Mesenchymal stem cell (in vitro differentiated cells and primary cell): Measurements from ENCODE around the gene CLCN3.
"Not testable (repeated sequence)": the region's sequence is repeated elsewhere in the genome, so short reads cannot be mapped to it uniquely, and the experiment has no call there.

Experiments
- DNase-seq: peaks from one replicate; pipeline ENCODE4 v3.0.0-alpha.2; 2013
- H2AFZ ChIP-seq: one replicate; pipeline ENCODE4 v1.6.1; 2013; ENCODE audit warnings: low read depth, mild to moderate bottlenecking, control low read depth, inconsistent platforms, low read length, moderate library complexity
- H2AK5ac ChIP-seq: 2 replicates; pipeline ENCODE4 v1.6.1; 2013; ENCODE audit warnings: low read length, moderate library complexity, mild to moderate bottlenecking, inconsistent platforms; ENCODE audit not compliant: severe bottlenecking
- H2BK120ac ChIP-seq: one replicate; pipeline ENCODE4 v1.6.1; 2013; ENCODE audit warnings: low read depth, mild to moderate bottlenecking, inconsistent platforms, low read length, moderate library complexity
- H2BK12ac ChIP-seq, 2 experiments: one replicate each; pipeline ENCODE4 v1.6.1; 2013; ENCODE audit warnings: inconsistent platforms in 2 of 2, low read length in 2 of 2, mild to moderate bottlenecking in 2 of 2, moderate library complexity in 2 of 2, control low read depth in 1 of 2
- H2BK15ac ChIP-seq: one replicate; pipeline ENCODE4 v1.6.1; 2013; ENCODE audit warnings: mild to moderate bottlenecking, low read depth, inconsistent platforms; ENCODE audit not compliant: poor library complexity, severe bottlenecking
- H2BK5ac ChIP-seq: 2 replicates; pipeline ENCODE4 v1.6.1; 2013; ENCODE audit warnings: low read depth, mild to moderate bottlenecking, low read length, control low read depth, inconsistent platforms; ENCODE audit not compliant: poor library complexity, severe bottlenecking
- H3K14ac ChIP-seq, 2 experiments: one replicate each; pipeline ENCODE4 v1.6.1; 2013; ENCODE audit warnings: inconsistent platforms in 2 of 2, low read length in 2 of 2, control low read depth in 1 of 2, mild to moderate bottlenecking in 1 of 2, moderate library complexity in 1 of 2
- H3K18ac ChIP-seq, 2 experiments: one replicate each; pipeline ENCODE4 v1.6.1; 2013; ENCODE audit warnings: inconsistent platforms in 2 of 2, low read length in 2 of 2, control low read depth in 1 of 2, low read depth in 1 of 2, mild to moderate bottlenecking in 1 of 2
- H3K23ac ChIP-seq, 2 experiments: one replicate each; pipeline ENCODE4 v1.6.1; 2013; ENCODE audit warnings: inconsistent platforms in 2 of 2, low read length in 2 of 2, mild to moderate bottlenecking in 2 of 2, moderate library complexity in 2 of 2, control low read depth in 1 of 2
- H3K27ac ChIP-seq: 2 replicates; pipeline ENCODE4 v1.5.1; 2013; ENCODE audit warnings: mild to moderate bottlenecking, moderate library complexity, low read length, control low read depth, inconsistent platforms; ENCODE audit not compliant: poor library complexity, severe bottlenecking
- H3K27me3 ChIP-seq, 2 experiments: 2 replicates each; pipeline versions ENCODE4 v1.6.1 to v1.7.0; 2013; ENCODE audit warnings: low read length in 2 of 2, mild to moderate bottlenecking in 2 of 2, moderate library complexity in 2 of 2, control low read depth in 1 of 2, inconsistent platforms in 1 of 2; ENCODE audit not compliant: control insufficient read depth in 1 of 2, insufficient read depth in 1 of 2
- H3K36me3 ChIP-seq, 2 experiments: 2 replicates each; pipeline versions ENCODE4 v1.6.1 to v1.7.0; 2013; ENCODE audit warnings: low read length in 2 of 2, control low read depth in 1 of 2, inconsistent platforms in 1 of 2, low read depth in 1 of 2, mild to moderate bottlenecking in 1 of 2; ENCODE audit not compliant: insufficient read depth in 2 of 2, control insufficient read depth in 1 of 2
- H3K4ac ChIP-seq, 2 experiments: one replicate each; pipeline ENCODE4 v1.6.1; 2013; ENCODE audit warnings: inconsistent platforms in 2 of 2, low read length in 2 of 2, mild to moderate bottlenecking in 2 of 2, moderate library complexity in 2 of 2, control low read depth in 1 of 2, low read depth in 1 of 2
- H3K4me1 ChIP-seq: 2 replicates; pipeline ENCODE4 v1.6.1; 2013; ENCODE audit warnings: low read depth, low read length, control low read depth; ENCODE audit not compliant: control insufficient read depth, insufficient read depth
- H3K4me2 ChIP-seq: 2 replicates; pipeline ENCODE4 v1.6.1; 2013; ENCODE audit warnings: low read length, mild to moderate bottlenecking, inconsistent platforms; ENCODE audit not compliant: poor library complexity, severe bottlenecking
- H3K4me3 ChIP-seq, 2 experiments: 2 replicates each; pipeline versions ENCODE4 v1.5.1 to v1.7.0; 2013; ENCODE audit warnings: low read length in 2 of 2, mild to moderate bottlenecking in 2 of 2, control low read depth in 1 of 2, low read depth in 1 of 2; ENCODE audit not compliant: insufficient read depth in 1 of 2
- H3K79me1 ChIP-seq: replicated peaks from 2 replicates; pipeline ENCODE4 v1.6.1; 2013; ENCODE audit warnings: mild to moderate bottlenecking, control low read depth, low read length, inconsistent platforms; ENCODE audit not compliant: poor library complexity, severe bottlenecking
- H3K9ac ChIP-seq: 2 replicates; pipeline ENCODE4 v1.7.0; 2013; ENCODE audit warnings: mild to moderate bottlenecking, low read length, moderate library complexity
- H3K9me3 ChIP-seq: 2 replicates; pipeline ENCODE4 v1.7.0; 2013; ENCODE audit warnings: mild to moderate bottlenecking, low read length; ENCODE audit not compliant: control insufficient read depth
- H4K8ac ChIP-seq: one replicate; pipeline ENCODE4 v1.6.1; 2013; ENCODE audit warnings: inconsistent platforms, mild to moderate bottlenecking, low read length, moderate library complexity
- H4K91ac ChIP-seq: one replicate; pipeline ENCODE4 v1.6.1; 2013; ENCODE audit warnings: mild to moderate bottlenecking, low read length, inconsistent platforms
- WGBS: methylation state at CpG from one replicate; pipeline ENCODE4 v1.1.7; 2013; ENCODE audit warnings: mixed read lengths; 5-methylcytosine and 5-hydroxymethylcytosine counted together

The CLCN3 gene

GRCh38 chr4:169621731-169622492 lies 1.5 kb downstream of the CLCN3 start:
- peak; percentile 94 for DNase-seq
- H3K9me3 ChIP-seq = no peaks in the 10 kb centered on the region
- no peak overlapping the region for H3K23ac ChIP-seq
- H3K18ac ChIP-seq = no peak overlapping the region
- H3K14ac ChIP-seq = no peak overlapping the region
- H3K4me2 ChIP-seq = peak overlapping the region; percentile 70
- peaks cover 0 to 2% of the 10 kb centered on the region in 2 experiments for H3K36me3 ChIP-seq
- H2BK12ac ChIP-seq = no peak overlapping the region
- H2BK5ac ChIP-seq = peak overlapping the region; percentile 24
- no peaks in the 10 kb centered on the region for H3K27me3 ChIP-seq
- peaks cover 5% of the 10 kb centered on the region for H3K79me1 ChIP-seq
- no peak overlapping the region for H4K8ac ChIP-seq
- no peak overlapping the region for H2BK15ac ChIP-seq
- no peak overlapping the region for H2AK5ac ChIP-seq
- no peak overlapping the region for H3K27ac ChIP-seq
- no peak overlapping the region for H2BK120ac ChIP-seq
- 2% methylated on average over 3 of the region's 6 CpGs for WGBS
- peaks cover 1% of the 10 kb centered on the region for H3K4me1 ChIP-seq
- H3K4ac ChIP-seq = no peak overlapping the region
- H3K4me3 ChIP-seq = peak overlapping the region in 1 of 2 experiments; percentile 94
- no peak overlapping the region for H2AFZ ChIP-seq
- no peak overlapping the region for H4K91ac ChIP-seq
- H3K9ac ChIP-seq = peak overlapping the region; percentile 99

GRCh38 chr4:169622566-169622965 lies 2.2 kb downstream of the CLCN3 start:
- Histone ChIP-seq H2AK5ac (no peak overlapping the region), H3K79me1 (peaks cover 5% of the 10 kb centered on the region), H3K4ac (peak overlapping the region in 1 of 2 experiments; percentile 28), H3K18ac (peak overlapping the region in 1 of 2 experiments; percentile 70), H3K36me3 (peaks cover 0 to 3% of the 10 kb centered on the region in 2 experiments), H3K14ac (no peak overlapping the region), H4K8ac (no peak overlapping the region), H2BK5ac (no peak overlapping the region), H4K91ac (no peak overlapping the region), H3K9ac (peak overlapping the region; percentile 99), H3K27ac (no peak overlapping the region), H2AFZ (no peak overlapping the region), H3K9me3 (no peaks in the 10 kb centered on the region), H3K4me3 (peak overlapping the region in 1 of 2 experiments; percentile 94), H3K23ac (no peak overlapping the region), H2BK120ac (no peak overlapping the region), H2BK15ac (no peak overlapping the region), H3K4me1 (peaks cover 1% of the 10 kb centered on the region), H3K27me3 (no peaks in the 10 kb centered on the region), H3K4me2 (peak overlapping the region; percentile 28), H2BK12ac (no peak overlapping the region)
- WGBS = 49% methylated on average over 3 of the region's 4 CpGs
- peak; percentile 46 for DNase-seq

GRCh38 chr4:169624012-169624411 lies 3.6 kb downstream of the CLCN3 start:
- not testable (repeated sequence) for H3K27ac ChIP-seq, H3K4me3 ChIP-seq, H3K14ac ChIP-seq, H3K4me2 ChIP-seq, H2BK12ac ChIP-seq, H2AFZ ChIP-seq, H3K36me3 ChIP-seq, H3K27me3 ChIP-seq, H3K9me3 ChIP-seq, DNase-seq, H2BK120ac ChIP-seq, H2BK15ac ChIP-seq, H2AK5ac ChIP-seq, H3K23ac ChIP-seq, H3K9ac ChIP-seq, H4K8ac ChIP-seq, H4K91ac ChIP-seq, H3K18ac ChIP-seq, H3K79me1 ChIP-seq, H2BK5ac ChIP-seq, H3K4me1 ChIP-seq
- H3K4ac ChIP-seq = peak overlapping the region in 1 of 2 experiments; percentile 35
- 96% methylated on average over 6 of the region's 6 CpGs for WGBS

GRCh38 chr4:169625886-169626285 lies 5.5 kb downstream of the CLCN3 start:
- Histone ChIP-seq H2BK5ac (no peak overlapping the region), H3K9me3 (no peaks in the 10 kb centered on the region), H4K8ac (no peak overlapping the region), H3K4ac (peak overlapping the region in 1 of 2 experiments; percentile 51), H3K18ac (peak overlapping the region in 1 of 2 experiments; percentile 62), H3K4me2 (no peak overlapping the region), H3K14ac (no peak overlapping the region), H3K27ac (no peak overlapping the region), H2BK12ac (no peak overlapping the region), H3K4me1 (peaks cover 1% of the 10 kb centered on the region), H2AFZ (no peak overlapping the region), H3K79me1 (peaks cover 5% of the 10 kb centered on the region), H2BK15ac (no peak overlapping the region), H2AK5ac (peak overlapping the region; percentile 41), H3K36me3 (peaks cover 0 to 6% of the 10 kb centered on the region in 2 experiments), H3K27me3 (no peaks in the 10 kb centered on the region), H3K9ac (no peak overlapping the region), H2BK120ac (peak overlapping the region; percentile 58), H3K4me3 (no peak overlapping the region), H3K23ac (no peak overlapping the region), H4K91ac (no peak overlapping the region)
- 98% methylated on average over 4 of the region's 5 CpGs for WGBS
- no peak for DNase-seq
